Astrocyte (in vitro differentiated cells and primary cell): ENCODE measurements around the gene CAVIN1. TPM values are rescaled to one million over a fixed set of nuclear protein-coding genes. Genes with fewer than 3 reads are reported as not detected.

Experiments used
- DNase-seq: peaks from one replicate; pipeline ENCODE4 v3.0.0-alpha.2; 2010; ENCODE audit warnings: low read depth
- FAIRE-seq: peaks from 2 replicates; lab custom pipeline; 2011; peaks lifted over from hg19 to GRCh38; lab: Jason Lieb, UNC
- H2AFZ ChIP-seq: 2 replicates; pipeline ENCODE4 v1.6.0; 2012; ENCODE audit warnings: low read depth, low read length, inconsistent platforms
- H3K27ac ChIP-seq: 2 replicates; pipeline ENCODE4 v1.5.1; 2011; ENCODE audit warnings: low read depth, low read length, inconsistent platforms
- H3K27me3 ChIP-seq: 2 replicates; pipeline ENCODE4 v1.6.0; 2011; ENCODE audit warnings: low read length, inconsistent platforms; ENCODE audit not compliant: insufficient read depth
- H3K36me3 ChIP-seq: 2 replicates; pipeline ENCODE4 v1.5.1; 2011; ENCODE audit warnings: low read length, inconsistent platforms; ENCODE audit not compliant: insufficient read depth
- H3K4me1 ChIP-seq: 2 replicates; pipeline ENCODE4 v1.5.1; 2011; ENCODE audit warnings: low read length, inconsistent platforms; ENCODE audit not compliant: insufficient read depth
- H3K4me2 ChIP-seq: 2 replicates; pipeline ENCODE4 v1.6.0; 2012; ENCODE audit warnings: low read length, inconsistent platforms
- H3K4me3 ChIP-seq: 2 replicates; pipeline ENCODE4 v1.5.1; 2011; ENCODE audit warnings: low read depth, mild to moderate bottlenecking, low read length, inconsistent platforms; ENCODE audit not compliant: insufficient read depth
- H3K79me2 ChIP-seq: 2 replicates; pipeline ENCODE4 v1.6.0; 2012; ENCODE audit warnings: mild to moderate bottlenecking, low read length, inconsistent platforms; ENCODE audit not compliant: insufficient read depth
- H3K9ac ChIP-seq: 2 replicates; pipeline ENCODE4 v1.6.0; 2012; ENCODE audit warnings: mild to moderate bottlenecking, low read length, inconsistent platforms
- H3K9me3 ChIP-seq: 2 replicates; pipeline ENCODE4 v1.5.1; 2012; ENCODE audit warnings: low read depth, mild to moderate bottlenecking, low read length, inconsistent platforms; ENCODE audit not compliant: insufficient read depth
- H4K20me1 ChIP-seq: 2 replicates; pipeline ENCODE4 v1.6.0; 2012; ENCODE audit warnings: low read length, inconsistent platforms; ENCODE audit not compliant: insufficient read depth
- H3K27ac Mint-ChIP-seq: one replicate; pipeline ENCODE4 v1.8.0; 2021; ENCODE audit warnings: mild to moderate bottlenecking, mixed read lengths; ENCODE audit not compliant: unreplicated experiment
- H3K27me3 Mint-ChIP-seq: one replicate; pipeline ENCODE4 v1.8.0; 2021; ENCODE audit warnings: low read depth, mixed read lengths; ENCODE audit not compliant: unreplicated experiment
- H3K36me3 Mint-ChIP-seq: one replicate; pipeline ENCODE4 v1.8.0; 2021; ENCODE audit warnings: low read depth, mixed read lengths; ENCODE audit not compliant: unreplicated experiment
- H3K4me1 Mint-ChIP-seq: one replicate; pipeline ENCODE4 v1.8.0; 2021; ENCODE audit warnings: low read depth, mixed read lengths; ENCODE audit not compliant: unreplicated experiment
- H3K4me3 Mint-ChIP-seq: one replicate; pipeline ENCODE4 v1.8.0; 2021; ENCODE audit warnings: mild to moderate bottlenecking, moderate library complexity, mixed read lengths; ENCODE audit not compliant: unreplicated experiment
- H3K9me3 Mint-ChIP-seq: one replicate; pipeline ENCODE4 v1.8.0; 2021; ENCODE audit warnings: mild to moderate bottlenecking, mixed read lengths; ENCODE audit not compliant: unreplicated experiment
- EZH2 ChIP-seq: IDR thresholded peaks from 2 replicates; pipeline ENCODE4 v1.6.1; 2012; ENCODE audit warnings: mild to moderate bottlenecking, low read length, inconsistent platforms; ENCODE audit not compliant: insufficient read depth
- total RNA-seq: library from RNA; stranded (reverse); gene quantifications from 2 replicates; pipeline ENCODE4 v1.2.1, GENCODE V29; 2021
- TF ChIP-seq, protein P1 (sequence below): IDR thresholded peaks from 2 replicates; pipeline ENCODE4 v1.5.1; 2011; ENCODE audit warnings: low read depth, mild to moderate bottlenecking, inconsistent platforms, low read length, moderate library complexity; ENCODE audit not compliant: insufficient read depth

The CAVIN1 gene
- total RNA-seq, 1 donor from 2014 or later = 602 TPM

DNA sequence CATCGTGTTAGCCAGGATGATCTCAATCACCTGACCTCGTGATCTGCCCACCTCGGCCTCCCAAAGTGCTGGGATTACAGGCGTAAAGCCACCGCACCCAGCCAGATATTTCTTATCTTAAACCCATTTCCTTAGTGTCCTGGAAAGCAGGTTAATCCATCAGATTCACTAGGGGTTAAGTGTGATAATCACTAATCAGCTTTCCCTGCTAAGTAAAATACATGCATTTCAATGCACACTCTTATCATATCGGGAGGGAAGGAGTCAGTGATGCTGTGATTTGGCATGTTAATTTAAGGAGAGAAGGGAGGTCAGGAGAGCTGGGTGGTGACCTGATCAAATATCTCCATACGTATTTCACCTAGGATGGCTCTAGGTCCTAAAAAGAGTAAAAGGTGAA lies 63.9 kb downstream of the CAVIN1 start:
- Mint-ChIP-seq H3K4me3 (peak overlapping the region; percentile 34), H3K36me3 (peaks cover 9% of the 10 kb centered on the region), H3K27ac (no peak overlapping the region), H3K4me1 (peaks cover 31% of the 10 kb centered on the region), H3K27me3 (no peaks in the 10 kb centered on the region), H3K9me3 (peaks cover 2% of the 10 kb centered on the region)
- H3K79me2 ChIP-seq = peaks cover 90% of the 10 kb centered on the region
- no peak overlapping the region for H3K9ac ChIP-seq
- peaks cover 15% of the 10 kb centered on the region for H3K4me1 ChIP-seq
- no peaks in the 10 kb centered on the region for H3K36me3 ChIP-seq
- no peak overlapping the region for H3K4me3 ChIP-seq
- DNase-seq (no peak), FAIRE-seq (no peak)
- no peak overlapping the region for H3K4me2 ChIP-seq
- peaks cover 89% of the 10 kb centered on the region for H4K20me1 ChIP-seq
- H3K27me3 ChIP-seq = no peaks in the 10 kb centered on the region
- H3K9me3 ChIP-seq = no peaks in the 10 kb centered on the region
- H3K27ac ChIP-seq = no peak overlapping the region
- no peak overlapping the region for H2AFZ ChIP-seq
- TF ChIP-seq, protein P1, sequence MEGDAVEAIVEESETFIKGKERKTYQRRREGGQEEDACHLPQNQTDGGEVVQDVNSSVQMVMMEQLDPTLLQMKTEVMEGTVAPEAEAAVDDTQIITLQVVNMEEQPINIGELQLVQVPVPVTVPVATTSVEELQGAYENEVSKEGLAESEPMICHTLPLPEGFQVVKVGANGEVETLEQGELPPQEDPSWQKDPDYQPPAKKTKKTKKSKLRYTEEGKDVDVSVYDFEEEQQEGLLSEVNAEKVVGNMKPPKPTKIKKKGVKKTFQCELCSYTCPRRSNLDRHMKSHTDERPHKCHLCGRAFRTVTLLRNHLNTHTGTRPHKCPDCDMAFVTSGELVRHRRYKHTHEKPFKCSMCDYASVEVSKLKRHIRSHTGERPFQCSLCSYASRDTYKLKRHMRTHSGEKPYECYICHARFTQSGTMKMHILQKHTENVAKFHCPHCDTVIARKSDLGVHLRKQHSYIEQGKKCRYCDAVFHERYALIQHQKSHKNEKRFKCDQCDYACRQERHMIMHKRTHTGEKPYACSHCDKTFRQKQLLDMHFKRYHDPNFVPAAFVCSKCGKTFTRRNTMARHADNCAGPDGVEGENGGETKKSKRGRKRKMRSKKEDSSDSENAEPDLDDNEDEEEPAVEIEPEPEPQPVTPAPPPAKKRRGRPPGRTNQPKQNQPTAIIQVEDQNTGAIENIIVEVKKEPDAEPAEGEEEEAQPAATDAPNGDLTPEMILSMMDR = no peak
- no peak for TF ChIP-seq EZH2

DNA sequence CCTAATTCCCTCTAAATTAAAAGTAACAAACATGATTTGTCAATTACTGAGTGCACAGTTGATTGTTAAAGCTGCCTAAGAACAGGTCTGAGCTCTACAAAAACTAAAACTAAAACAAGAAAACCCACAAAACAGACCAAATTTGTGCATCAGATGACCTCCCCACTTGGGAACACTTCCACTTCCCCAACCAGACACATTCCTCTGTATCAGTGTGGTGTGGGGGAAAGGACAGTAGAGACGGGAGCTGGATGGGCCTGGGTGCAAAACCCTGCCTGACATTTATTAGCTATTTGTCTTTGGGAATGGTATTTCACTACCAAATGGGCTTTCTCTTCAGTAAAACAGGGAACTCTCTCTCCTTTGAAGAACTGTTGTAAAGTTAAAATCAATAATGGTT lies 64.6 kb downstream of the CAVIN1 start:
- peaks cover 2% of the 10 kb centered on the region for H3K9me3 Mint-ChIP-seq
- H4K20me1 ChIP-seq = peaks cover 89% of the 10 kb centered on the region
- H3K27ac ChIP-seq = no peak overlapping the region
- peaks cover 8% of the 10 kb centered on the region for H3K4me1 ChIP-seq
- H3K9ac ChIP-seq = no peak overlapping the region
- no peak overlapping the region for H3K4me3 Mint-ChIP-seq
- no peak overlapping the region for H3K4me2 ChIP-seq
- peaks cover 9% of the 10 kb centered on the region for H3K36me3 Mint-ChIP-seq
- no peak overlapping the region for H2AFZ ChIP-seq
- H3K4me1 Mint-ChIP-seq = peaks cover 24% of the 10 kb centered on the region
- no peaks in the 10 kb centered on the region for H3K36me3 ChIP-seq
- TF ChIP-seq EZH2 = no peak
- TF ChIP-seq, protein P1 = no peak
- peaks cover 90% of the 10 kb centered on the region for H3K79me2 ChIP-seq
- no peaks in the 10 kb centered on the region for H3K9me3 ChIP-seq
- H3K27ac Mint-ChIP-seq = peak overlapping the region; percentile 41
- no peak for FAIRE-seq
- H3K4me3 ChIP-seq = no peak overlapping the region
- no peak for DNase-seq
- no peaks in the 10 kb centered on the region for H3K27me3 ChIP-seq
- no peaks in the 10 kb centered on the region for H3K27me3 Mint-ChIP-seq

DNA sequence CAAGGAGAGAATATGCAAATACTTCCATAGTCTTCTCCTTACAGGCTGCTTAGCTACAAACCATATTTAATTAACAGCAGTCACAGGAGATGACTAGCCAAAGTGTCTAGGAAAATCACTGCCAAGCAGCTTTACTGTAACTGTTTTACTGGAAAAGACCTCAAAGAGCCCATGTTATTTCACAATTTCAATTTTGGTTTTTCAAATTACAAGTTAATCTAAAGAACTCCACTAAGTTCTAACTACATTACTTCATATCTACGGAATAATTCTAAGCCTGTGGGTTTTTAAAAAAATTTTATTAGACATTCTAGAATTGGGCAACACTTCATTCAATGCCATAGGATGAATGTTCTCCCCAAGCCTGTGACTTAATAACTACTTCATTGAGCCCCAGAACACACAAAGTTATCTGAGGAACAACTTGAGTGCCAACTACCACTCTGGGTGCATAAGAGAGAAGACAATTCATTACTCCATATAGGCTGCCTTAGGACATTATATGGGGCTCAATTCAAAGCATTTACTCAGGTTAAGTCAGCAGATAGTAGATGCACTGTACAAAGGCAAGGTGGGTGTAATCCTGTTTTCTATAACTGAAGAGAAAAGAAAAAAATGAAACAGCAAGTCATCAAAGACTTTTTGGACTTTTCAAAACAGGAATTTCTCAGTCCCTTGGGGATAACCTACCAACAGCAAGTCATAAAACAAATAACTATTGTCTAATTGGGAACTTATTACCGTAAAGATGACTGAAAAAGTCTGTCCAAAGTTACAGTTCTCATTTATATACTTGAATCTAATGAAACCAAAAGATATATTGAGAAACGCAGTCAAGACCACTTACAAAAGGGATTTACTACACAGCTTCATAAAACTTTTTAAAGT lies 67.9 kb downstream of the CAVIN1 start:
- H3K36me3 Mint-ChIP-seq = peaks cover 2% of the 10 kb centered on the region
- no peak overlapping the region for H3K9ac ChIP-seq
- no peak overlapping the region for H3K4me2 ChIP-seq
- peaks cover 83% of the 10 kb centered on the region for H3K79me2 ChIP-seq
- H3K9me3 ChIP-seq = no peaks in the 10 kb centered on the region
- H3K27me3 ChIP-seq = no peaks in the 10 kb centered on the region
- no peak overlapping the region for H2AFZ ChIP-seq
- H3K4me1 Mint-ChIP-seq = peaks cover 4% of the 10 kb centered on the region
- H3K27ac Mint-ChIP-seq = no peak overlapping the region
- DNase-seq (peak; percentile 49), FAIRE-seq (no peak)
- H3K4me1 ChIP-seq = no peaks in the 10 kb centered on the region
- no peak overlapping the region for H3K4me3 ChIP-seq
- H3K27ac ChIP-seq = no peak overlapping the region
- H4K20me1 ChIP-seq = peaks cover 79% of the 10 kb centered on the region
- no peak overlapping the region for H3K4me3 Mint-ChIP-seq
- H3K9me3 Mint-ChIP-seq = no peaks in the 10 kb centered on the region
- TF ChIP-seq EZH2 = no peak
- H3K27me3 Mint-ChIP-seq = no peaks in the 10 kb centered on the region
- H3K36me3 ChIP-seq = no peaks in the 10 kb centered on the region

Other genes starting within 250 kb of the CAVIN1 start
- not detected in 2 replicates for gene KCNH4, start 242.1 kb downstream of the CAVIN1 start, total RNA-seq
- not detected in 2 replicates for gene HCRT, start 237.8 kb downstream of the CAVIN1 start, total RNA-seq
- 0.26 and 0.64 TPM in 2 replicates for gene GHDC, start 228.8 kb downstream of the CAVIN1 start, total RNA-seq
- gene STAT5B, start 146.9 kb downstream of the CAVIN1 start, total RNA-seq = 23.1 and 23.7 TPM in 2 replicates
- gene STAT5A, start 134.8 kb downstream of the CAVIN1 start, total RNA-seq = 0.77 and 1.9 TPM in 2 replicates
- 145 and 154 TPM in 2 replicates for gene STAT3, start 34.8 kb downstream of the CAVIN1 start, total RNA-seq
- 75.8 and 78.6 TPM in 2 replicates for gene ATP6V0A1, start 35.6 kb upstream of the CAVIN1 start, total RNA-seq
- 19.3 and 25.9 TPM in 2 replicates for gene NAGLU, start 113.0 kb upstream of the CAVIN1 start, total RNA-seq
- 1.5 and 1.7 TPM in 2 replicates for gene HSD17B1, start 129.7 kb upstream of the CAVIN1 start, total RNA-seq
- 52.0 and 54.2 TPM in 2 replicates for gene COASY, start 138.9 kb upstream of the CAVIN1 start, total RNA-seq
- 26.5 and 29.9 TPM in 2 replicates for gene MLX, start 143.8 kb upstream of the CAVIN1 start, total RNA-seq
- gene PSMC3IP, start 154.5 kb upstream of the CAVIN1 start, total RNA-seq = 5.4 and 8.7 TPM in 2 replicates
- 54.3 and 60.9 TPM in 2 replicates for gene RETREG3, start 186.1 kb upstream of the CAVIN1 start, total RNA-seq
- gene TUBG1, start 186.4 kb upstream of the CAVIN1 start, total RNA-seq = 47.2 and 51.0 TPM in 2 replicates
- 14.4 and 16.6 TPM in 2 replicates for gene TUBG2, start 236.0 kb upstream of the CAVIN1 start, total RNA-seq